Epithelial cell of proximal tubule (primary cell): Measurements from ENCODE around the gene MMP15. TPM values are rescaled to one million over a fixed set of nuclear protein-coding genes. Genes with fewer than 3 reads are reported as not detected.

Experiments used
- DNase-seq: peaks from one replicate; pipeline ENCODE4 v3.0.0-alpha.2; 2011; ENCODE audit warnings: low read depth
- H3K4me3 ChIP-seq: 2 replicates; pipeline ENCODE4 v1.5.1; 2011; ENCODE audit warnings: low read depth, mild to moderate bottlenecking, low read length
- total RNA-seq: library from RNA; depleted of rRNA; stranded (reverse); fragments of >200 nt; gene quantifications from 2 replicates; pipeline ENCODE4 v1.2.3, GENCODE V29; 2015
- TF ChIP-seq, protein P1 (sequence below): conservative IDR thresholded peaks from 2 replicates; pipeline ENCODE4 v1.5.1; 2012; ENCODE audit warnings: low read depth, mild to moderate bottlenecking, low read length

MMP15 gene
- total RNA-seq, 1 donor from 2014 or later: 36.0 TPM

DNA sequence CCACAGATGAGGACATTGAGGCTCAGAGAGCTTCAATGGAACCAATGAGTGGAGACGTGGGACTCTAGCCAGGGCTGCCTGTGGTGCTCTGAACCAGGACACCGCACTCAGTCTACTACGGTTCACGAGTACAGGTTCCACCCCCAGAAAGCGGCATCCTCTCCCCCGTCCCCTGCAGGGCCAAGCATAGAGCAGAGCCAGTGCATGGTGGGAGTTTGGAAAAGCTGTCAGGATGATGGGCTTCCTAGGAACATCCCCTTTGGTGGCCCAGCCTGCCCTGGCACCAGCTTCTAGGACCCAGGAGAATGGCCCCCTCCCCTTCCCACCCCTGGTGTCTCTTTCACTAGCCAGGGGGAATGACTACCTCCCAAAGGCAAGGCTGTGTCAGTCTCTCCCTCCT, 33.5 kb upstream of the MMP15 start:
- TF ChIP-seq, protein P1, sequence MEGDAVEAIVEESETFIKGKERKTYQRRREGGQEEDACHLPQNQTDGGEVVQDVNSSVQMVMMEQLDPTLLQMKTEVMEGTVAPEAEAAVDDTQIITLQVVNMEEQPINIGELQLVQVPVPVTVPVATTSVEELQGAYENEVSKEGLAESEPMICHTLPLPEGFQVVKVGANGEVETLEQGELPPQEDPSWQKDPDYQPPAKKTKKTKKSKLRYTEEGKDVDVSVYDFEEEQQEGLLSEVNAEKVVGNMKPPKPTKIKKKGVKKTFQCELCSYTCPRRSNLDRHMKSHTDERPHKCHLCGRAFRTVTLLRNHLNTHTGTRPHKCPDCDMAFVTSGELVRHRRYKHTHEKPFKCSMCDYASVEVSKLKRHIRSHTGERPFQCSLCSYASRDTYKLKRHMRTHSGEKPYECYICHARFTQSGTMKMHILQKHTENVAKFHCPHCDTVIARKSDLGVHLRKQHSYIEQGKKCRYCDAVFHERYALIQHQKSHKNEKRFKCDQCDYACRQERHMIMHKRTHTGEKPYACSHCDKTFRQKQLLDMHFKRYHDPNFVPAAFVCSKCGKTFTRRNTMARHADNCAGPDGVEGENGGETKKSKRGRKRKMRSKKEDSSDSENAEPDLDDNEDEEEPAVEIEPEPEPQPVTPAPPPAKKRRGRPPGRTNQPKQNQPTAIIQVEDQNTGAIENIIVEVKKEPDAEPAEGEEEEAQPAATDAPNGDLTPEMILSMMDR: no peak
- no peak overlapping the region for H3K4me3 ChIP-seq
- DNase-seq: no peak

GRCh38 chr16:57993438-57993837, 32.1 kb upstream of the MMP15 start:
- no peak for DNase-seq
- H3K4me3 ChIP-seq: no peak overlapping the region
- TF ChIP-seq, protein P1: no peak

GRCh38 chr16:57993897-57994296, 31.7 kb upstream of the MMP15 start:
- no peak overlapping the region for H3K4me3 ChIP-seq
- no peak for DNase-seq
- TF ChIP-seq, protein P1: no peak

DNA sequence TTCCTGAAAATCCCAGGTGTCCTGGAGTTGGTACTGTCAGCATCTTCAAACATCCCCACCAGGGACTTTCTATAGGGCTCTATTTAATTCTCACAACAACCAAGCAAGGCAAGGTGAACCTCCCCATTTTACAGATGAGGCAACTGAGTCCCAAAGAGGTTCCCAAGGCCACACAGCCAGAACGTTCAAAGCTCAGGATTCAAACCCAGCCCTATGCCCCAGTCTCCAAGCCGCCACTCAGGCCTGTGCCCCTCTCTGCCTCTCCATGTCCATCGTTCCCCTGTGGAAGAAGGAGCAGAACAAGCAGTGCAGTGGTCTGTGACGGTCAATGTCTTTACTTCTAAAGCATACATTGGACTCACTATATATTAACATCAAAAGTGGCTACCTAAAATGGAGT, 31.2 kb upstream of the MMP15 start:
- no peak overlapping the region for H3K4me3 ChIP-seq
- TF ChIP-seq, protein P1: no peak
- no peak for DNase-seq

GRCh38 chr16:57994778-57995177, 30.8 kb upstream of the MMP15 start:
- TF ChIP-seq, protein P1: peak; percentile 59
- H3K4me3 ChIP-seq: no peak overlapping the region
- DNase-seq: no peak

DNA sequence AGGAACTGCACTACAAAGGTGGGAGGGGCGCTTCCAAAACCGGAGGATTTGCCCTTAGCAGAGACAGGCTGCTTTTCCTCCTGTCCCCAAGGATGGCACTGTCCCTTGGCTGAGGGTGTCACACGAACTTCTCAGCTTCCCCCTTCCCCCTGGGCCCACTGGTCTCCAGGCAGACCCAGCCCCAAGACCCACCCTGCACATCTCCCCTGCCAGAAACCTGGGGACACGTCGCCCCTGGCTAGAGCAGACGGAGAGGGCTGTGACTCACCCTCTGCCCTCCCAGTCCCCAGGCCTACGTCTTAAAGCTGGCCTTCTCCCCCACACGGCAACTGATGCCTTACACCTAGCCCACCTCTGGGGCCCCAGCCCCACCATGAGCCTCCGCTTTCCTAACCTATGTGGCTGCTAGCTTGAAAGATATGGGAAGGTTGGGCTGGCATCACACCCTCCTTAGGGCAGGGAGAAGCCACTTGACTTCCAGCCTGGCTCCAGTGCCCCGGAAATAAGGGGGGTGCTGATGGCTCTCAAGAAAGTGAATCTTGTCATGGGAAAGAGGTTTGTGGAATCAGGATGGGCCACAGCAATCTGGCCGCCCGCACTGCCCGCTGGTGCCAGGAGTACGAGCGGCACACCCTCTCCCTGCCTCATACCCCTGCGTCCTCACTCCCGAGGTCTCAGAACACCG, 29.7 kb upstream of the MMP15 start:
- no peak for DNase-seq
- H3K4me3 ChIP-seq: no peak overlapping the region
- TF ChIP-seq, protein P1: no peak
